Caki2 (cell line): Measurements from ENCODE around the gene TPSD1. TPM values are rescaled to one million over a fixed set of nuclear protein-coding genes. Genes with fewer than 3 reads are reported as not detected.
"Not testable (repeated sequence)": the region's sequence is repeated elsewhere in the genome, so short reads cannot be mapped to it uniquely, and the experiment has no call there.

Source experiments
- DNase-seq: peaks from one replicate; pipeline ENCODE4 v3.0.0-alpha.2; 2015; ENCODE audit warnings: low read depth
- in situ Hi-C: cut with HindIII; loops from 2 replicates; pipeline ENCODE4 v1.10.0; 2016; ENCODE audit warnings: low sequenced_read_pairs, low pct_unique_long_range_greater_than_20kb, mixed read lengths
- total RNA-seq: library from RNA; depleted of rRNA; stranded (reverse); fragments of >200 nt; shearing (Covaris generic); gene quantifications from 2 replicates; pipeline ENCODE4 v1.2.3, GENCODE V29; 2014; ENCODE audit warnings: low replicate concordance

Gene TPSD1
- total RNA-seq, 1 experiment from 2014 or later = not detected

DNA sequence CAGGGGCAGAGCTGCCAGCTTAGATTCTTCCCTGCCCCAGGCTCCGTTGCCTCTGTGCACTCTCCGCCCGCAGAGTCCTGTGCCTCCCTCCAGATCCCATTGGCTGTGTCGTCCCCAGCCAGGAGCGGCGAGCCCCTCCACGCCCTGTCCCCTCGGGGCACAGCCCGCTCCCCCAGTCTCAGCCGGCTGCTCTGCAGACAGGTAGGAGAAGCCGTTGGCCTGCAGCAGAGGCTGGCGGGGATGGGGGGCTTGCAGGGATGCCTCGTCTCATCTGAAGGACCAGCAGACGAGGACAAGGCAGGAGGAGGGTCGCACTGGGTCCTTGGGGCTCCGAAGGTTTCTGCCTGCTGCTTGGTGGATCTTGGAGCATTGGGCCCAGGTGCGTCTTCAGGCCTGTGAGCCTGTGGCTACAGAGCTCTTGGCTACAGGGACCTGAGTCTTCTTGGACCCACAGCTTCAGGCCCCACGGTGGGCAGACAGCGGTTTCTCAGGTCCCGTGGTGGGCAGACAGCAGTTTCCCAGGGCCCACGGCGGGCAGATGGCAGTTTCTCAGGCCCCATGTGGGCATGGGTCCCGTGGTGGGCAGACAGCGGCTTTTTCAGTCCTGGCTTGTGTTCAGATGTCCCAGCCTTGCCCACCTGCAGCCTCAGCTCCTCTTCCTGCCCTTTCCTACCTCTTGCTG, 36.8 kb upstream of the TPSD1 start:
- in situ Hi-C loops = no loop called here
- DNase-seq = no peak

DNA sequence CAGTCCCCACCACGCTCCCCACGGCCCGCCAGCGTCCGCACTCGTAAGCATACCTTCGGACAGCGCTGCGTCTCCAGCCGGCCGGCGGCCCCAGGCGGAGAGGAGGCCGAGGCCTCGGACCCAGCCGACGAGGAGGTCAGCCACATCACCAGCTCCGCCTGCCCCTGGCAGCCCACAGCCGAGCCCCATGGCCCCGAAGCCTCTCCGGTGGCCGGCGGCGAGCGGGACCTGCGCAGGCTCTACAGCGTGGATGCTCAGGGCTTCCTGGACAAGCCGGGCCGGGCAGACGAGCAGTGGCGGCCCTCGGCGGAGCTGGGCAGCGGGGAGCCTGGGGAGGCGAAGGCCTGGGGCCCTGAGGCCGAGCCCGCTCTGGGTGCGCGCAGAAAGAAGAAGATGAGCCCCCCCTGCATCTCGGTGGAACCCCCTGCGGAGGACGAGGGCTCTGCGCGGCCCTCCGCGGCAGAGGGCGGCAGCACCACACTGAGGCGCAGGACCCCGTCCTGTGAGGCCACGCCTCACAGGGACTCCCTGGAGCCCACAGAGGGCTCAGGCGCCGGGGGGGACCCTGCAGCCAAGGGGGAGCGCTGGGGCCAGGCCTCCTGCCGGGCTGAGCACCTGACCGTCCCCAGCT, 35.7 kb upstream of the TPSD1 start:
- DNase-seq = no peak
- in situ Hi-C loops = no loop called here

DNA sequence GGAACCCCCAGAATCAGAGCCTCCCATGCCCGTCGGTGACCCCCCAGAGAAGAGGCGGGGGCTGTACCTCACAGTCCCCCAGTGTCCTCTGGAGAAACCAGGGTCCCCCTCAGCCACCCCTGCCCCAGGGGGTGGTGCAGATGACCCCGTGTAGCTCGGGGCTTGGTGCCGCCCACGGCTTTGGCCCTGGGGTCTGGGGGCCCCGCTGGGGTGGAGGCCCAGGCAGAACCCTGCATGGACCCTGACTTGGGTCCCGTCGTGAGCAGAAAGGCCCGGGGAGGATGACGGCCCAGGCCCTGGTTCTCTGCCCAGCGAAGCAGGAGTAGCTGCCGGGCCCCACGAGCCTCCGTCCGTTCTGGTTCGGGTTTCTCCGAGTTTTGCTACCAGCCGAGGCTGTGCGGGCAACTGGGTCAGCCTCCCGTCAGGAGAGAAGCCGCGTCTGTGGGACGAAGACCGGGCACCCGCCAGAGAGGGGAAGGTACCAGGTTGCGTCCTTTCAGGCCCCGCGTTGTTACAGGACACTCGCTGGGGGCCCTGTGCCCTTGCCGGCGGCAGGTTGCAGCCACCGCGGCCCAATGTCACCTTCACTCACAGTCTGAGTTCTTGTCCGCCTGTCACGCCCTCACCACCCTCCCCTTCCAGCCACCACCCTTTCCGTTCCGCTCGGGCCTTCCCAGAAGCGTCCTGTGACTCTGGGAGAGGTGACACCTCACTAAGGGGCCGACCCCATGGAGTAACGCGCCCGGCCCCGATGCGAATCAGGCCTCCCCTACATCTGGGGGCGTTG, 34.8 kb upstream of the TPSD1 start:
- no peak for DNase-seq
- in situ Hi-C loops = no loop called here

DNA sequence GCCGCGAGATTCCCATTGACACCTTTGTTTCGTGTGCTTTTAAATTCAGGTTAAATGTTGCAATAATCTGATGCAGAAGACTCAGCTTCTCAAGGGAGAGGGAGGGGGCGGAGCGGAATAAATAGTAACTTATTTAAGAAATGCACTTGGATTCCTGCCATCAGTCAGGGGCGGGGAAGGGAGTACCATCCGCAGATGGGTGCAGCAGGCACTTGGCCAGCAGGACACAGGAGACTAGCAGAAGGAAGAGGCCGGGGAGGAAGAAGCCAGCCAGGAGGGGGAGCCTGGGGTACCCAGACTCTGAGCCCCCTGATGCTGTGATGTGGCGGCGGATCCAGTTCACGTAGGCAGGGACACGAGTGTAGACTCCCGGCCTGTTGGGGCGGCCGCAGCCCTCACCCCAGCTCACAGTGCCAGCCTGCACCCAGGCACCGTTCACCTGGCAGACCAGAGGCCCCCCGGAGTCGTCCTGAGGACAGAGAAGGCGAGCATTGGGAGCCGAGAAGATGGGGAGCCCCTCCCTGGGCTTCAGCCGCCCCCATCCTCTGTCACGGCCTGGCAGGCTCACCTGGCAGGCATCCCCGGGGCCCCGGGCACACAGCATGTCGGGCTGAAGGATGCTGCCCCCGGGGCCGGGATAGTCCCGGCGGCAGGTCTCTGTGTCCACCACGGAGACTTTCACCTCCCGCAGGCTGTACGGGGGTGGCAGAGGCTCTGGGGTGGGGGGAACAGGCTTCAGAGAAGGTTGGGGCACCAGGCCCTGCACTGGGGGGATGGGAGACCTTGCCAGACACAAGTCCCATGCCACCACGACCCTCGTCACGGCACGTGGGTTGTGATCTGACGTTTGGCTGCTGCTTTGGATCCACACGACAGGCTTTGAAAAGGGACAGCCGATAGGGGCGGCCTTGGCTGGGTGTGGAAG, 34.0 kb upstream of the TPSD1 start:
- in situ Hi-C loops = no loop called here
- peak; percentile 38 for DNase-seq

DNA sequence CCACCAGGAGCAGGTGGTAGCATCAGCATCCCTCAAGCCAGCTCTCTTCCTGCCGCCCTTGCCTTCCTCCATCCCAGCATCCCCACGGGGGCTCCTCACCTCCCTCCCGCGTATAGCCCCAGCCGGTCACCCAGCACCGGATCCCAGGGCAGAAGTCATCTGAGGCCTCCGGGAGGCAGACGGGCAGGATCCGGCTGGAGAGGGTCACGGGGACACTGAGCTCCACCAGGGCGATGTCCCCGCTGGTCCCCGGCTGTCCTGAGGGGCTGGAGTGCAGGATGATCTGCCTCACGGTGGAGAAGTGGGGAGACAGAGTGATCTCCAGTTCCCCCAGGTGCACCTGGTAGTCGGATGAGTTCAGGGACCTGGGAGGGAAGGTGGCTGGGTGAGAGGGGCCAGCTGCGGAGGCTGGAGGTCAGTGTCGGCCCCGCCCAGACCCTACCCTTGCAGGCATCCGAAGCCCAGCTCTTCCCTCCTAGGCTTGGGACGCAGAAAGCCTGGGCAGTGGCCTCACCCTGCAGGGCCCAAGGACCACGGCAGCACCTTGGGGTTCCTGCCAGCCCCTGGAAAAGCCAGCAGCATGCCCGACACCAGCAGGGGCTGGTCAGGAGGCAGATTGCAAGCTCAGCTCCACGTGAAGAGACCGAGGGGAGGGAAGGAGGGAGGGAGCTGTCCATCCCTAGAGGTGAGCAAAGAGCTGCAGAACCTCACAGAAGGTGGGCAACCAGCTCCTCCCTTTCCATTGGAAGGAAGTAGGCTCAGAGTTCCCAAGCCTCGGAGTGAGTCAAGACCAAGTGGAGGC, 33.1 kb upstream of the TPSD1 start:
- in situ Hi-C loops = no loop called here

DNA sequence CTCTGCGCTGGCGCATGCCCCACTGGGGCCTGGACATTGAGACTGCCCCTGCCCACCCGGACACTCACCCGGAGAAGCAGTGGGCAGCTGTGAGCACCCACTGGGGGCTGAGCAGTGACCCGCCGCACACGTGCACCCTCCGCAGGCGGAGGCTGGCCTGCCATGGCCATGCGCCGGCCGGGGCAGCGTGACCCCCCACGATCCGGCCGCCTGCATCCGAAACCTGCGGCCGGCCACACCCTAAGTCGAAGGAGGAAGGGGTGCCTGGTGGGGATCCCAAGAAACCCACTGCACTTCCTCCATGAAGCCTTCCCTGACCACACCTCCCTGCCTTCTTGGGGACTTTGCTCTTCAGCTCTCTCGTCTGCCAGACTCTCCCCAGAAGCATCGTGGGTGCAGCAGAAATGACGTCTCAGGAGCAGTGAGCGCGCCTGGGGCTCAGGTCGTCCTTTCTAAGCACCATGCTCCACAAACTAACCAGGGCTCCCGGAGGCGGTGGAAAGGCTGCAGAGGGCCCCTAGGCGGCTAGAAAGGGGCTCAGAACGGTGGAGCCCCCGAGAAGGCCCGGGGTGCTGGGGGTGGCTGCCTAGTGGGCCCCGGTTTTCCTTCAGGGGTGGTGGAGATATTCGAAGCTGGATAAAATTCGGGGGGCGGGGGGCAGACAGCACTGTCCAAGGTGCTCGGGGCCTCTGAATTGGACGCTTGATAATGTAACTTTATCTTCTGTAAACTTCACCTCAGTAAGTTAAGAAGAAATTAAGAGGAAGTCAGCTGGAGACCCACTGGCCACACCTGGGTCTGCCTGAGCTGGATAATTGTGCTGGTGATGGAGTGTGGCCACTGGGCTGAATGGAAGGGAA, 32.3 kb upstream of the TPSD1 start:
- DNase-seq = no peak
- in situ Hi-C loops = no loop called here

More for the DNA sequence above, 33.1 kb upstream of the TPSD1 start:
- no peak for DNase-seq

DNA sequence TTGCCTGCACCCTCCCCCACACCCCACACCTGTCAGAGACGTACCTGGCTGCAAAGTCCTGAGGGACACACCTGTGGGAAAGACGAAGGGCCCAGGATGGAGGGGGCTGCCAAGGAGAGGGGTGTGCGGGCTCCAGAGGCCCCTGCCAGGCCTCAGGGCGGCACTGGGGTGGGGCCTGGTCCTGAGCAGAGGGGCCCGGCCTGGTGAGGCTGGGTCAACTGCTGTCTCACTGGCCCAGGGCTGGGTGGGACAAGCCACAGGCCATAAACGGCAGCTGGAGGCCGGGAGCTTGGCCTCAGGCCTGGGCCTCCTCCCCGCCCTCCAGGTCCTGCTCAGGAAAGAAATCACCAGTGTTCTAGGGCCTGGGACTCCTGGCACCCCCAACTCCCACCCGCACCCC, 31.3 kb upstream of the TPSD1 start:
- DNase-seq = no peak
- in situ Hi-C loops = no loop called here

DNA sequence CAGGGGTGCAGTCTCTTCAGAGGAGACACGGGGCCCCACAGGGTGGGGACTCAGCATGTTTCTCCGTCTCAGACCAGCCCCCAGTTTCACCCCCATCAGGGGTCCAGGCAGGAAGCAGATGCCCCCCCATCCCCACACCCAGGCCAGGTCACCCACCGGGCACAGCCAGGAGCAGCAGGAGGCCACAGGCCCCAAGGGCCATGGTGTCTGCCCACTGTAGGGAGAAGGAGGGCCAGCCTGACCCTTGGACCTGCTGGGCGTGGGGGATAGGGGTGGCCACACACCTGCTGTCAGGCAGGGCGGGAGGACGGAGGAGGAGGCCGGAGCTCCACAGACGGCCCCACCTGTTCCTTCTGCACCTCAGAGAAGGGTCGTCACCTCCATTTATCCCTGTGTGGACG, 30.8 kb upstream of the TPSD1 start, which contains the start of gene TPSG1:
Gene TPSG1 (minus strand): TSS at position 218 of the 401 bp plus-strand sequence. CDS start 16 bp downstream, at position 202.
- DNase-seq = no peak
- in situ Hi-C loops = no loop called here

DNA sequence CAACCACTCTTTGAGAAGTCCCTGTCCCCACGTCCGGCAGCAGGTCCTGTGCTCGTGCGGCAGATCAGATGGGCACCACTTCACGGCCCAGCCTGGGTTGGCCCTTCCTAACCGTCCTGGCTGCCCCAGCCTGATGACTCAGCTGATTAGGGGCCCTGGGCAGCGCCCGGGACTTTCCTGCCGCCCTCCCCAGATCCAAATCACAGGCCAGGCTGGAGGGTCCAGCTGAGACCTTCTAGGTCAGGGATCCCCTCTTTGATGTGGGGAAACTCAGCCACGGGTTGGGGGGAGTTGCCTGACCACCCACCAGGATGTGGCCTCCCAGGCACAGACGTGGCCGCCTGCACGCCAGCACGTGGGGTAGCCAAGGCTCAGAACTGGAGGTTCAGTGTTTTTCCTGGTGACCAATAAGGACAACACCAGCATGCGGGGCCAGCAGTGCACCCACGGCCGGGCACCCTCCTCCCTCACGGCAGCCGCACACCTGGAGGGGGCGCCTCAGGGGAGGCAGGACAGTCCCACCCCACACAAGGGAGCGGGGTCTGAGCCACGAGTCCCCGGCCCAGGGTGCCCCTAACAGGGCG, 30.0 kb upstream of the TPSD1 start:
- DNase-seq, in situ Hi-C loops: not testable (repeated sequence)

DNA sequence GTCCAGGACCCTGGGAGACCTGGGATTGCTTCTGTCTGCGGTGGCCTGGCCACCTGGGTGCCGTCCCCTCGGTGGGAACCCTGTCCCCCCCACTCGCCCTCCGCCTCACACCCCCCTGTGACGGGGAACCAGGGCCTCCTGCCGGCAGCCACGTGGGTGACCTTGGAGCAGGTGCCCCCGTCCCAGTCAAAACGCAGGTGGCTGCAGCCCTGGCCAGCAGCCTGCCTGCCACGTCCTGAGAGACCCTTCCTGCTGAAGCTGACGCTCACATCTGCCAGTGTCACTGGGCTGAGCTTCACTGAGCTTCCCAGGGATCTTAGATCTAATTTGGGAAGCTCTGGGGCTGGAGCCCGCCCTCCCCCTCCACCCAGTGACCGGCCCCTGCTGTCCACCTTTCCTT, 29.2 kb upstream of the TPSD1 start:
- in situ Hi-C loops, DNase-seq: not testable (repeated sequence)

DNA sequence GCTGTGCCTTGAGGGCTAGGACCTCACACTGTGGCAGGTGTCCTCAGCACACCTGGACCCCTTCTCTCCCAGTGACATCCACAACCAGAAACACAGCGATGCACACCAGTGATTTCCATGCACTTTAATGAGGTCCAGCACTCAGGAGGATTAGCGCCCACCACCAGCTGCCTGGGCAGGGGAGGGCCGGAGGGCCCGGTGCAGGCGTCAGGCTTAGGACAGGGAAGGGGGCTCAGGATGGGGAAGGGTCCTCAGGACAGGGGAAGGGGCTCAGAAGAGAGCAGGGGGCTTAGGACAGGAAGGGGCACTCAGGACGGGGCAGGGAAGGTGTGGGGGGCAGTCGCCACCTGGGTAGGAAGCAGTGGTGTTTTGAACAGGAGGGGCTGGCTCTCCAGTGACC, 27.6 kb upstream of the TPSD1 start:
- in situ Hi-C loops, DNase-seq: not testable (repeated sequence)

DNA sequence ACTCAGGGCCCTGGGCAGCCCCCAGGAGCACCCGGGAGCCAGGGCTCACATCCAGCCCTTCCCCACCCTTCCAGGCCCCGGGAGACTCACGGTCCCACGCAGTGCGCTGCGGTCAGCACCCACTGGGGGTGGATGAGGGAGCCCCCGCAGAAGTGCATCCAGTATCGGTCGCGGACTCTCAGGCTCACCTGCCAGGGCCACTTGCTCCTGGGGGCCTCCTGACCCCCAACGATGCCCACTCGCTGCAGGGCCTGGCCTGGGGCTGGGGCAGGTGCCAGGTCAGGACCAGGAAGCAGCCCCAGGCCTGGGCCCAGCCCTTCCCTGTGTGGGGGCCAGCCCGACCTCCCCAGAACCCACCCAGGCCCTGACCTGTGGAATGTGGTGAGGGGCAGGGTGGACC, 26.4 kb upstream of the TPSD1 start:
- in situ Hi-C loops, DNase-seq: not testable (repeated sequence)

DNA sequence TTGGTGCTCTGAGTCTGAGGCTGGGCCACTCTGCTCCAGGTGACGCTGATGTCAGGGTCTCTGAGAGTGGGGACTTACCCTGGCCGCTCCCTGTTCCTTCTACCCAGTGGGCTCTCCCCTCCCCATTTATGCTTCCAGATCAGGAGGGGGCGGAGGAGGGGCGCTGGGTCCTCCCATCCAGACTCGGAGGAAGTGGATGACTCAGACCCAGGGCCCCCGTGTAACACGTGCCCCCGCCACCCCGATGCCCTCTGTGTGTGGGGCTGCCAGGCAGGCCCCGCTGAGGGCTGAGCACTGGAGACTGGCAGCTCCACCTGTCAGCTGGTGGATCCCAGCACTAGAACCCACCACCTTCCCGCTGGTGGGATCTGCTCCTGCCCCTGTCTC, 25.8 kb upstream of the TPSD1 start, which contains the start of gene TPSB2:
Gene TPSB2 (minus strand): TSS at position 101 of the 387 bp plus-strand sequence. CDS start 233 bp downstream, outside the sequence.
- in situ Hi-C loops, DNase-seq: not testable (repeated sequence)

DNA sequence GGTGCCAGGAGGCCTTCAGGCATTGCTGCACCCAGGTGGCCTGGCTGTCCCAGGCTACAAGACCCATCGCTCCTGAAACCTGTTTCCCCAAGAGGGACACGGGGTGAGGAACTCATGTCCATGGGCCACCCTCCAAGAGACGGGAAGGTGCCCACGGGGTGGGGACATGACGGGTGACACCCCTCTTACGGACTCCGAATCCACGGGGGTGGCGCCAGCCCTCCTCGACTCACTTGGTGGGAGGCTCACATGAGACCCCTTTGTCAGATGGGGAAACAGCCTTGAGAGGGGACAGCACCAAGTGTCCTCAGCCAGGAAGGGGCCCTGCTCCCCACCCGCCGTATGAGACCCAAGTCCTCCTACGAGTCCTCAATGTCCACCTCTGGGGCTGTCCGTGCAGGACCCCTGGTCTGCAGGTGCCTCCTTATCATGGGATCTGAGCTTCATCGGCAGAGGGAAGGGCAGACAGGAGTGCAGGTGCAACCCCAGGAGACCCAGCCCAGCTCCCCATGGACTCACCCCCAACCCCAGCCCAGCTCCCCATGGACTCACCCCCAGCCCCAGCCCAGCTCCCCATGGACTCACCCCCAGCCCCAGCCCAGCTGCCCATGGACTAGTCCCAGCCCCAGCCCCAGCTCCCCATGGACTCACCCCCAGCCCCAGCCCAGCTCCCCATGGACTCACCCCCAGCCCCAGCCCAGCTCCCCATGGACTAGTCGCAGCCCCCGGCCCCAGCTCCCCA, 25.2 kb upstream of the TPSD1 start:
- in situ Hi-C loops, DNase-seq: not testable (repeated sequence)

DNA sequence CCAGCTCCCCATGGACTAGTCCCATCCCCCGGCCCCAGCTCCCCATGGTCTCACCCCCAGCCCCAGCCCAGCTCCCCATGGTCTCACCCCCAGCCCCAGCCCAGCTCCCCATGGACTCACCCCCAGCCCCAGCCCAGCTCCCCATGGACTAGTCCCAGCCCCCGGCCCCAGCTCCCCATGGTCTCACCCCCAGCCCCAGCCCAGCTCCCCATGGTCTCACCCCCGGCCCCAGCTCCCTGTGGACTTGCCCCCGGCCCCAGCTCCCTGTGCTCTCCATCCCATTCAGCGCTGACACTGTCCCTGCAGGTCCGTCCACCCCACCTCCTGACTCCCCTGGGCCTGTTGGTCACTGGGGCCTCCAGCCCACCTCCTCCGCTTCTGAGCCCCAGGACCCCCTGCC, 24.6 kb upstream of the TPSD1 start:
- in situ Hi-C loops, DNase-seq: not testable (repeated sequence)
